GM19035 (cell line): ENCODE measurements around the gene SCRG1.
A peak's percentile ranks its signal among the peaks of the same experiment; 100 is the strongest.

Source experiments
- ATAC-seq: cut with Tn5 transposase; IDR thresholded peaks from one replicate; pipeline ENCODE4 v1.9.1; 2021; ENCODE audit not compliant: unreplicated experiment

Gene SCRG1

GRCh38 chr4:173365359-173365996, 33.4 kb downstream of the SCRG1 start:
- ATAC-seq = no peak

GRCh38 chr4:173362666-173363065, 36.2 kb downstream of the SCRG1 start:
- no peak for ATAC-seq

DNA sequence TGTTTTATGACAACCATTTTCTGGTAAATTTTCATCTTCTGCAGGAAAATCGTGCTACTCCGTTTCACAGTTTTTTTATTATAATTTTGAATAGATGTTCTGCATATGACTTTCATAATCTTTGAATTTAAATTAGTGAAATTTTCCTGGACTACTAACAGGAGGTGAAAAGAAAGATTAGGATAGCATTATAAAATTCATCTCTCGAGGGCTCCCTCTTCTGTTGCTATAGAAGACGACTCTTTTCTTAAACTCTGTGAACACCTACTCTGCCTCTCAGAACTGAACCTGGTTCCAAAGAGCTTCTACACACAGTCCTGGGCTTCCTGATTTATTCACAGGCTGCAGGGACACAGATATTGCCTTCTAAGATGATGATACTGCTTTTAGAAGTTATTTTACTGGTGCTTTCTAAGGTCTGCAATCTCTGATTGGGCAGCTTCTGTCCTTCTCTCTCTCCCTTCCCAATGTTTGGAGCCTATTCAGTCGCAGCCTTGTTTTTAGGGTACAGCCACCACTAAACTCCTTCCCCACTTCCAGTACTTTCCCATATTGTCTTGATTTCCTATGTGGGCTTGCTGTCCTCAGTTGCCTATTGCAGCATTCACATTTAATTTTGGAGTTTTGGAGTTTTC, 38.2 kb downstream of the SCRG1 start:
- no peak for ATAC-seq

DNA sequence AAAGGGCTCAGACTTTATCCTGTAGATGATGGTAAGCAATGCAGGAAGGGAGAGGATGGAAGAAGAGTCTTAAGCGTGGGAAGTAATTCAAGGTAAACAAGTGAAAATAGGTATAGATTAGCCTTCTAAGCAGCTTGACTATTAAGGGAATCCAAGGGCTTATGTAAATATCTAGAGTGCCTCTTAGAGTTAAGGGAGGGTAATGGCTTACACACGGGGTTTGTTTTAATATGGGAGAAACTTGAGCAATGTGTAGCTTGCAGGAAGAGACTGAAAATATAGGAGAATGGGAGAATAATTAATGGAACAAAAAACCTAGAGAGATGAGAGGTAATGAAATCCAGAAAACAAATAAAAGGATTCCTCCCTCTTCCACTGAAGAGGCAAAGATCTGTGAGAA, 41.0 kb downstream of the SCRG1 start:
- ATAC-seq = no peak

- ATAC-seq = no peak
Observed at GRCh38 chr4:173347467-173347866, 51.4 kb downstream of the SCRG1 start.

- ATAC-seq = no peak
Observed at GRCh38 chr4:173346074-173346473, 52.8 kb downstream of the SCRG1 start.

DNA sequence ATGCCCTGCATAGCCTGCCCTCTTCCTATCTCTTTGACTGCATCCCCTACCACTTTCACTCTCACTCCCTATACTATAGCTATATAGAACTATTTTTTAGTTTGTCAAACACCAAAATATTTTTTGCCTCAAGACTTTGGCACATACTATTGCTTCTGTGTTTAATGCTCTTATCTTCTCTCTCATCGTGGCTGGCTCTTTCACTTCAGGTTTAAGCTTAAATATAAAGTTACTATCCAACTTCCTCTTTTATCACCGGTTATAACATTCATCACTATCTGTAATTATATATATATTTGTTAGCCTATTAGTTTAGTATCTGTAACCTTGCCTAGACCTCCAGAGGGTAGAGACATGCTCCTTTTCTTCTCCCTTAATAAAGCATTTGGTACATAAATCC, 53.3 kb downstream of the SCRG1 start:
- no peak for ATAC-seq

GRCh38 chr4:173343832-173344397, 55.0 kb downstream of the SCRG1 start:
- ATAC-seq = no peak

DNA sequence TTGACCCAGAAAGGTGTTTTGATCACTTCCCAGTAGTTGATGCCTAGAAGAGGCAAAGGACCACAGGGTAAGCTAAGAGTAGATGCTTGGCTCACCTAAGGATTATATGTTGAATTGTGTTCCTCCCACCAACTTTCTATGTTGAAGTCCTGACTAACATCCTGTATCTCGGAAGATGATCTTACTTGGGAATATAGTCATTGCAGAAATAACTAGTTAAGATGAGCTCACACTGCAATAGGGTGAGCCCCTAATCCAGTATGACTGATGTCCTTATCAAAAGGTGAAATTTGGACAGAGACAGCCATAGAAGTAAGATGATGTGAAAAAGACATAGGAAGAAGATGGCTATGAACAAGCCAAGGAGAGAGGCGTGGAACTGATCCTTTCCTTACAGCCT, 61.5 kb downstream of the SCRG1 start:
- no peak for ATAC-seq

- ATAC-seq = peak; percentile 31
Observed at GRCh38 chr4:173334891-173335752, 63.8 kb downstream of the SCRG1 start.
